H1 (cell line): ENCODE results near the gene LCE1D. TPM values are rescaled to one million over a fixed set of nuclear protein-coding genes. Genes with fewer than 3 reads are reported as not detected.

Experiments
- CTCF ChIA-PET: fragments of 300-600 bp; sonication (Branson Sonifier 250); formaldehyde crosslinking; loops from one replicate; lab custom pipeline; 2021; ENCODE audit not compliant: partially characterized antibody; lab: Charles Lee
- POLR2A ChIA-PET: fragments of 300-600 bp; sonication (Branson Sonifier 250); formaldehyde crosslinking; loops from one replicate; lab custom pipeline; 2021; ENCODE audit warnings: inconsistent platforms; ENCODE audit not compliant: partially characterized antibody; lab: Charles Lee
- DNase-seq, 2 experiments: peaks; one replicate each; pipeline versions ENCODE4 v3.0.0 to v3.0.0-alpha.2; 2010 to 2022; ENCODE audit warnings: low spot score in 2 of 2, low read depth in 1 of 2, mixed read lengths in 1 of 2
- FAIRE-seq: peaks from 2 replicates; lab custom pipeline; 2011; peaks lifted over from hg19 to GRCh38; lab: Jason Lieb, UNC
- H2AFZ ChIP-seq: 2 replicates; pipeline ENCODE4 v1.8.1; 2012; ENCODE audit warnings: low read length, inconsistent platforms
- H2AK5ac ChIP-seq: 2 replicates; pipeline ENCODE4 v1.6.1; 2013; ENCODE audit warnings: low read depth, low read length
- H2BK120ac ChIP-seq: replicated peaks from 2 replicates; pipeline ENCODE3; 2013; ENCODE audit warnings: low read depth, low read length, inconsistent platforms
- H2BK12ac ChIP-seq: 2 replicates; pipeline ENCODE4 v1.6.1; 2013; ENCODE audit warnings: low read depth, low read length
- H2BK15ac ChIP-seq: 2 replicates; pipeline ENCODE4 v1.6.1; 2013; ENCODE audit warnings: low read length
- H2BK20ac ChIP-seq: 2 replicates; pipeline ENCODE4 v1.6.1; 2013; ENCODE audit warnings: low read length
- H2BK5ac ChIP-seq: 2 replicates; pipeline ENCODE4 v1.6.1; 2013; ENCODE audit warnings: low read depth, low read length
- H3K14ac ChIP-seq: 2 replicates; pipeline ENCODE4 v1.6.1; 2013; ENCODE audit warnings: inconsistent platforms; ENCODE audit not compliant: insufficient read length
- H3K18ac ChIP-seq: 2 replicates; pipeline ENCODE4 v1.6.1; 2013; ENCODE audit warnings: low read length; ENCODE audit errors: extremely low read depth
- H3K23ac ChIP-seq: 2 replicates; pipeline ENCODE4 v1.6.1; 2013; ENCODE audit warnings: inconsistent platforms; ENCODE audit not compliant: insufficient read length
- H3K23me2 ChIP-seq: 2 replicates; pipeline ENCODE4 v1.6.1; 2013; ENCODE audit warnings: low read depth, low read length
- H3K27ac ChIP-seq: 2 replicates; pipeline ENCODE4 v1.6.1; 2011; ENCODE audit warnings: low read depth, low read length, inconsistent platforms
- H3K27me3 ChIP-seq, 4 experiments: replicated peaks in 1 of 4; 1 replicate in 1 of 4; 2 replicates in 3 of 4; pipeline versions ENCODE4 v1.6.1 to v1.8.1; 2011 to 2013; ENCODE audit warnings: low read length in 3 of 4, mild to moderate bottlenecking in 3 of 4, inconsistent platforms in 2 of 4, mixed read lengths in 2 of 4, moderate library complexity in 1 of 4; ENCODE audit not compliant: control insufficient read depth in 3 of 4, insufficient read depth in 3 of 4; ENCODE audit errors: extremely low read depth in 1 of 4
- H3K36me3 ChIP-seq, 4 experiments: 2 replicates each; pipeline versions ENCODE4 v1.6.1 to v1.8.1; 2011 to 2013; ENCODE audit warnings: mild to moderate bottlenecking in 4 of 4, low read length in 3 of 4, moderate library complexity in 2 of 4, control low read depth in 1 of 4, inconsistent platforms in 1 of 4; ENCODE audit not compliant: insufficient read depth in 4 of 4, control insufficient read depth in 2 of 4
- H3K4ac ChIP-seq: replicated peaks from 2 replicates; pipeline ENCODE3; 2013; ENCODE audit warnings: low read length, low read depth, mixed read lengths, inconsistent platforms; ENCODE audit not compliant: insufficient read length
- H3K4me1 ChIP-seq, 4 experiments: replicated peaks in 1 of 4; 1 replicate in 1 of 4; 2 replicates in 3 of 4; pipeline versions ENCODE4 v1.6.1 to v1.8.1; 2011 to 2013; ENCODE audit warnings: low read length in 3 of 4, inconsistent platforms in 2 of 4, mixed read lengths in 1 of 4; ENCODE audit not compliant: insufficient read depth in 4 of 4, control insufficient read depth in 3 of 4
- H3K4me2 ChIP-seq, 2 experiments: 2 replicates each; pipeline versions ENCODE4 v1.6.1 to v1.8.1; 2011 to 2013; ENCODE audit warnings: low read depth in 2 of 2, low read length in 2 of 2, control low read depth in 1 of 2, inconsistent platforms in 1 of 2, mild to moderate bottlenecking in 1 of 2; ENCODE audit not compliant: insufficient read depth in 1 of 2
- H3K4me3 ChIP-seq, 4 experiments: fragments of 200-600, 300-600 bp in 1 of 4; sonication (generic), shearing (Covaris generic), sonication (Bioruptor Twin) in 1 of 4; 2 replicates each; pipeline versions ENCODE4 v1.5.1 to v1.8.1; 2011 to 2016; ENCODE audit warnings: low read length in 4 of 4, low read depth in 3 of 4, control low read depth in 2 of 4, inconsistent platforms in 2 of 4, mild to moderate bottlenecking in 2 of 4, mixed read lengths in 1 of 4, moderate library complexity in 1 of 4; ENCODE audit not compliant: insufficient read depth in 2 of 4; ENCODE audit errors: extremely low read depth in 1 of 4
- H3K56ac ChIP-seq: replicated peaks from 2 replicates; pipeline ENCODE3; 2013; ENCODE audit warnings: low read depth, mild to moderate bottlenecking, mixed read lengths, low read length, inconsistent platforms; ENCODE audit not compliant: insufficient read length
- H3K79me1 ChIP-seq: 2 replicates; pipeline ENCODE4 v1.6.1; 2013; ENCODE audit warnings: low read depth, low read length, control low read depth
- H3K79me2 ChIP-seq, 2 experiments: 2 replicates each; pipeline versions ENCODE4 v1.6.1 to v1.8.1; 2012 to 2013; ENCODE audit warnings: low read length in 2 of 2, mild to moderate bottlenecking in 2 of 2, inconsistent platforms in 1 of 2; ENCODE audit not compliant: insufficient read depth in 2 of 2, control insufficient read depth in 1 of 2
- H3K9ac ChIP-seq, 4 experiments: replicated peaks in 1 of 4; 1 replicate in 1 of 4; 2 replicates in 3 of 4; pipeline versions ENCODE4 v1.6.1 to v1.8.1; 2011 to 2013; ENCODE audit warnings: low read depth in 3 of 4, low read length in 3 of 4, control low read depth in 2 of 4, mild to moderate bottlenecking in 2 of 4, moderate library complexity in 2 of 4, inconsistent platforms in 1 of 4; ENCODE audit errors: extremely low read depth in 1 of 4
- H3K9me3 ChIP-seq, 2 experiments: 2 replicates each; pipeline versions ENCODE4 v1.6.1 to v1.8.1; 2012 to 2013; ENCODE audit warnings: mild to moderate bottlenecking in 2 of 2, moderate library complexity in 2 of 2, control low read depth in 1 of 2, inconsistent platforms in 1 of 2, low read depth in 1 of 2, low read length in 1 of 2, mixed read lengths in 1 of 2; ENCODE audit not compliant: insufficient read depth in 2 of 2
- H4K20me1 ChIP-seq, 2 experiments: replicated peaks in 1 of 2; 2 replicates each; pipeline versions ENCODE3 to v1.8.1; 2011 to 2013; ENCODE audit warnings: inconsistent platforms in 2 of 2, low read length in 2 of 2, mild to moderate bottlenecking in 1 of 2; ENCODE audit not compliant: insufficient read depth in 2 of 2, control insufficient read depth in 1 of 2
- H4K5ac ChIP-seq: 2 replicates; pipeline ENCODE4 v1.6.1; 2013; ENCODE audit warnings: low read length, low read depth, mixed read lengths, inconsistent platforms; ENCODE audit not compliant: insufficient read length
- H4K8ac ChIP-seq: 2 replicates; pipeline ENCODE4 v1.8.0; 2013; ENCODE audit warnings: mild to moderate bottlenecking, moderate library complexity, low read length, inconsistent platforms; ENCODE audit not compliant: insufficient read depth; ENCODE audit errors: extremely low read depth
- H4K91ac ChIP-seq: replicated peaks from 2 replicates; pipeline ENCODE3; 2013; ENCODE audit warnings: low read length, mixed read lengths, inconsistent platforms; ENCODE audit not compliant: insufficient read length
- CBX8 ChIP-seq: fragments of 300-800, 300-1000 bp; sonication (generic); IDR thresholded peaks from 2 replicates; pipeline ENCODE4 v1.7.1; 2016; ENCODE audit warnings: low read depth, low read length, borderline replicate concordance
- CHD2 ChIP-seq: IDR thresholded peaks from 2 replicates; pipeline ENCODE4 v1.6.1; 2012; ENCODE audit warnings: low read length, improper control_type of control experiment
- EGR1 ChIP-seq: IDR thresholded peaks from 2 replicates; pipeline ENCODE4 v1.6.1; 2011; ENCODE audit warnings: low read depth, low read length, borderline replicate concordance
- NANOG ChIP-seq: IDR thresholded peaks from 2 replicates; pipeline ENCODE4 v1.6.1; 2011; ENCODE audit warnings: low read length, low read depth, mild to moderate bottlenecking, inconsistent platforms; ENCODE audit not compliant: insufficient read depth, poor library complexity, severe bottlenecking
- PHF8 ChIP-seq: fragments of 200-600 bp; sonication (generic); conservative IDR thresholded peaks from 2 replicates; pipeline ENCODE4 v1.7.1; 2012; ENCODE audit warnings: low read depth, mild to moderate bottlenecking, inconsistent platforms, low read length, moderate library complexity
- RAD21 ChIP-seq, 2 experiments: IDR thresholded peaks in 1 of 2; conservative IDR thresholded peaks in 1 of 2; 2 replicates each; pipeline ENCODE4 v1.6.1; 2011; ENCODE audit warnings: low read depth in 2 of 2, low read length in 2 of 2, improper control_type of control experiment in 1 of 2, inconsistent platforms in 1 of 2, mild to moderate bottlenecking in 1 of 2, moderate library complexity in 1 of 2
- RFX5 ChIP-seq: IDR thresholded peaks from 2 replicates; pipeline ENCODE4 v1.6.1; 2011; ENCODE audit warnings: low read depth, low read length, improper control_type of control experiment, borderline replicate concordance
- SIRT6 ChIP-seq: IDR thresholded peaks from one replicate; pipeline ENCODE4 v1.7.1; 2012; ENCODE audit warnings: low read length, inconsistent platforms
- SIX5 ChIP-seq: IDR thresholded peaks from 2 replicates; pipeline ENCODE4 v1.6.1; 2011; ENCODE audit warnings: mild to moderate bottlenecking, low read depth, low read length
- WGBS, 2 experiments: shearing (Covaris generic) in 1 of 2; methylation state at CpG; one replicate each; pipeline versions ENCODE4 v1.1.6 to v1.1.7; 2013 to 2015; ENCODE audit warnings: low lambda C conversion rate in 2 of 2, mixed read lengths in 2 of 2, inconsistent platforms in 1 of 2, low coverage in 1 of 2, missing lambda C conversion rate in 1 of 2; ENCODE audit not compliant: insufficient replicate concordance in 2 of 2, insufficient coverage in 1 of 2, insufficient read length in 1 of 2; ENCODE audit errors: extremely low coverage in 1 of 2, missing lambda C conversion rate in 1 of 2; 5-methylcytosine and 5-hydroxymethylcytosine counted together
- polyA plus RNA-seq, 7 experiments: library from polyadenylated mRNA; depleted of rRNA in 3 of 7; stranded (reverse) in 5 of 7; unstranded in 2 of 7; fragments of >200 nt in 5 of 7; fragments of 200-250 nt in 2 of 7; gene quantifications; 1 replicate in 5 of 7; 2 replicates in 1 of 7; 4 replicates in 1 of 7; pipeline versions ENCODE4 v1.2.1 to v1.2.3, GENCODE V29; 2011 to 2013; ENCODE audit warnings: missing spikeins in 2 of 7, mixed read lengths in 2 of 7
- total RNA-seq: library from RNA; stranded (reverse); fragmentation: NEBNext Ultra II Directional; extraction: Animal tissue kit (Norgen Biotek cat#: 25700); gene quantifications from 2 replicates; pipeline ENCODE4 v1.2.1, GENCODE V29; 2021
- TF ChIP-seq, protein P1 (sequence below): IDR thresholded peaks from 2 replicates; pipeline ENCODE4 v1.6.1; 2012; ENCODE audit warnings: inconsistent platforms

LCE1D gene
- total and polyA plus RNA-seq, 2 of the 8 experiments (the other 6 are each of a cell fraction or from before 2014, with no cell fraction given) = not detected

DNA sequence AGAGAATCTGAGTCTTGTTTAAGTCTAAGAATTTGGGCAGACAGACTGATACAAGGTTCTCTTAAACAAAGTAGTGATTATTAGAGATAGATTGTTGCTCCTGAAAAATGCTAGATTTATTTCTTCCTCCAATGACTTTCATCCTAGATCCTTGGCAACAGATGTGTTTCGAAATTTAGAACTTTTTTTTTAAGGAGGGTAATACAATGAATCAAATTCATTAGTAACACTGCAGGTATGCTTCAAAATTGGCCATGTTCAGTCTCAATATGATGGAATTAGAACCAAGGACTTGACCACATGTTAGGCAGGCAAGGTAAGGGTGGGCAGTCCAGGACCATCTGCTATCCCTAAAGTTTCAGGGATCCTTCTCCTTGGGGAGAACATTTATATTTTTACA, 26.1 kb upstream of the LCE1D start:
- ChIA-PET POLR2A (no interaction called here), CTCF (no interaction called here)
- no peak overlapping the region for H3K14ac ChIP-seq
- WGBS, 2 experiments = 75% methylated on average over 1 of the region's 1 CpG; no CpG with 5 or more reads in 1 of the 2 experiments
- no peak for DNase-seq
- no peak overlapping the region for H4K91ac ChIP-seq
- H3K18ac ChIP-seq = no peak overlapping the region
- H2AFZ ChIP-seq = no peak overlapping the region
- H3K23me2 ChIP-seq = no peaks in the 10 kb centered on the region
- no peak for FAIRE-seq
- H3K79me2 ChIP-seq = no peaks in the 10 kb centered on the region
- H2BK120ac ChIP-seq = no peak overlapping the region
- no peaks in the 10 kb centered on the region for H3K4me1 ChIP-seq
- no peak overlapping the region for H3K23ac ChIP-seq
- no peaks in the 10 kb centered on the region for H3K27me3 ChIP-seq
- H3K56ac ChIP-seq = no peak overlapping the region
- no peak for TF ChIP-seq NANOG
- no peak for TF ChIP-seq RAD21 (IDR thresholded peaks at IDR 0.05 in 1 of 2, conservative IDR thresholded peaks at IDR 0.05 in 1 of 2; ENCODE audit: low read depth in 2 of 2, low read length in 2 of 2)
- no peak for TF ChIP-seq SIRT6
- no peak for TF ChIP-seq EGR1
- TF ChIP-seq PHF8 = no peak
- TF ChIP-seq, protein P1, sequence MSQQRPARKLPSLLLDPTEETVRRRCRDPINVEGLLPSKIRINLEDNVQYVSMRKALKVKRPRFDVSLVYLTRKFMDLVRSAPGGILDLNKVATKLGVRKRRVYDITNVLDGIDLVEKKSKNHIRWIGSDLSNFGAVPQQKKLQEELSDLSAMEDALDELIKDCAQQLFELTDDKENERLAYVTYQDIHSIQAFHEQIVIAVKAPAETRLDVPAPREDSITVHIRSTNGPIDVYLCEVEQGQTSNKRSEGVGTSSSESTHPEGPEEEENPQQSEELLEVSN = no peak
- no peak for TF ChIP-seq SIX5
- no peak for TF ChIP-seq CBX8
- no peak for TF ChIP-seq RFX5
- no peak for TF ChIP-seq CHD2
- H3K4me3 ChIP-seq = no peak overlapping the region
- no peak overlapping the region for H4K5ac ChIP-seq
- no peaks in the 10 kb centered on the region for H4K20me1 ChIP-seq
- no peak overlapping the region for H4K8ac ChIP-seq
- H2BK12ac ChIP-seq = no peak overlapping the region
- no peak overlapping the region for H2BK5ac ChIP-seq
- peaks cover 66 to 74% of the 10 kb centered on the region in 2 experiments for H3K9me3 ChIP-seq
- H3K4me2 ChIP-seq = no peak overlapping the region
- no peak overlapping the region for H3K9ac ChIP-seq
- no peak overlapping the region for H2BK20ac ChIP-seq
- no peaks in the 10 kb centered on the region for H3K79me1 ChIP-seq
- no peaks in the 10 kb centered on the region for H3K36me3 ChIP-seq
- H2BK15ac ChIP-seq = no peak overlapping the region
- H2AK5ac ChIP-seq = no peak overlapping the region
- H3K27ac ChIP-seq = no peak overlapping the region
- no peak overlapping the region for H3K4ac ChIP-seq
